ENCODE measurements around the gene KIF2C. TPM values are rescaled to one million over a fixed set of nuclear protein-coding genes. Genes with fewer than 3 reads are reported as not detected.
"Not testable (repeated sequence)": the region's sequence is repeated elsewhere in the genome, so short reads cannot be mapped to it uniquely, and the experiment has no call there.

The KIF2C gene
- total RNA-seq, 1 donor from 2014 or later: 11.7 TPM

GRCh38 chr1:44798481-44799365 lies 59.1 kb downstream of the KIF2C start:
- DNase-seq: no peak

GRCh38 chr1:44799770-44800584 lies 60.3 kb downstream of the KIF2C start, which contains the start of gene PLK3:
TSS of gene PLK3 (plus strand) at chr1:44800377. CDS start at chr1:44800464, 87 bp downstream.
- DNase-seq: peak; percentile 99

GRCh38 chr1:44801491-44802305 lies 62.1 kb downstream of the KIF2C start:
- peak; percentile 34 for DNase-seq

- no peak for DNase-seq
These were observed 62.8 kb downstream of the KIF2C start for GRCh38 chr1:44802306-44803061.

- DNase-seq: no peak
These were observed 63.4 kb downstream of the KIF2C start for GRCh38 chr1:44803062-44803311.

DNA sequence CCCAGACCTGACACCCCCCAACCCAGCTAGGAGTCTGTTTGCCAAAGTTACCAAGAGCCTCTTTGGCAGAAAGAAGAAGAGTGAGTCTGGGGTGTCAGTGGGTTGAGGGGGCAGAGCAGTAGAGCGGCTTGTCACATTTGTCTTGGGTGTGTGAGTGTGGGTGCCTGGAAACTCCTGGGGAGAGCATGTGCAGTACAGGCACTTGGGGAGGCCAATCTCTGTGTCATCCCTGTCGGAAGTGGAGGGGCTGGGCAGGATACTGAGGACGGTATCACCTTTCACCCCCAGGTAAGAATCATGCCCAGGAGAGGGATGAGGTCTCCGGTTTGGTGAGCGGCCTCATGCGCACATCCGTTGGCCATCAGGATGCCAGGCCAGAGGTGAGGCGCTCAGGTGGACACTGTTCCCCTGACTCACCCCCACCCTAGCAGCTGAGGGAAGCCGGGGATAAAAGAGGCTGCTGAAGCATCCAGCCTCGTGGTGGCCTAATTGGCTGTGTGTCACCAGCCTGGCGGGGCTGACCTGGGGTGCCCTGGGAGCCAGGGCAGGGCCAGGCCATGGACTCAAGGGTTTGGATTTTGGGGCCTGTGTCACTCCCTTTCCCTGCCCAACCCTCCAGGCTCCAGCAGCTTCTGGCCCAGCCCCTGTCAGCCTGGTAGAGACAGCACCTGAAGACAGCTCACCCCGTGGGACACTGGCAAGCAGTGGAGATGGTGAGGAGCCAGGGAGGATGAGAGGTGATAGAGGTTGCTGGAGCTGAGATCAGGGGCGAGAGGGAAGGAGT lies 63.9 kb downstream of the KIF2C start:
- no peak for DNase-seq

- no peak for DNase-seq
These were observed 65.8 kb downstream of the KIF2C start for GRCh38 chr1:44805311-44806024.

DNA sequence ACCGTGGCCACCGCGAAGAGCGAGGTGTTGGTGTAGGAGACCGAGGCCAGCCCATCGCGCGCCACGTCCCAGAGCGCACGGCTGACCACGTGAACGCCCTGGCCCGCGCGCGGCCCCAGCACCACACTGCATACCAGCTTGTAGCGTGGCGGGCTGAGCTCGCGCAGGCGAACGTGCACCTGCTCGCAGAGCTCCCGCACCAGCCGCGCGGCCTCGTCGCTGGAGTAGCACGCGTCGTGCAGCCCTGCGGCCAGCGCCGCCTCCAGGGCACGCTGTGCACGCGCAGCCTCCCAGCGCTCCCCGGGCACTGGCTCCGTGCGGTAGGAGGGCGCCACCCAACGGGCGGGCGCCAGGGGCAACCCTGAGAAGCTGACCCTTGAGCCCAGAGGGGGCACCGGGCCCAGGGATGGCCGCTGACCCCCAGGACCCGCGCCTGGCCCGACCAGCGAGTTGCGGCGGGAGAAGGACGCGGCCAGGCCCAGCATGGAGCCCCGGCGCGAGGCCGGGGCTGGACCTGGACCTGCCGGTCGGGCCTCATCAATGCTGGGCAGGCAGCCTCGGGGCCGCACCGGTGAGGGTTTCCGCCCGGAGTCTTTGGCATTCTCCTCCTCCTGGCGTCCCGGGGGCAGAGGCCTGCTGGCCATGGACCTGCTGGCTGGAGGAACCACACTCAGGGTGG lies 66.5 kb downstream of the KIF2C start:
- DNase-seq: no peak

DNA sequence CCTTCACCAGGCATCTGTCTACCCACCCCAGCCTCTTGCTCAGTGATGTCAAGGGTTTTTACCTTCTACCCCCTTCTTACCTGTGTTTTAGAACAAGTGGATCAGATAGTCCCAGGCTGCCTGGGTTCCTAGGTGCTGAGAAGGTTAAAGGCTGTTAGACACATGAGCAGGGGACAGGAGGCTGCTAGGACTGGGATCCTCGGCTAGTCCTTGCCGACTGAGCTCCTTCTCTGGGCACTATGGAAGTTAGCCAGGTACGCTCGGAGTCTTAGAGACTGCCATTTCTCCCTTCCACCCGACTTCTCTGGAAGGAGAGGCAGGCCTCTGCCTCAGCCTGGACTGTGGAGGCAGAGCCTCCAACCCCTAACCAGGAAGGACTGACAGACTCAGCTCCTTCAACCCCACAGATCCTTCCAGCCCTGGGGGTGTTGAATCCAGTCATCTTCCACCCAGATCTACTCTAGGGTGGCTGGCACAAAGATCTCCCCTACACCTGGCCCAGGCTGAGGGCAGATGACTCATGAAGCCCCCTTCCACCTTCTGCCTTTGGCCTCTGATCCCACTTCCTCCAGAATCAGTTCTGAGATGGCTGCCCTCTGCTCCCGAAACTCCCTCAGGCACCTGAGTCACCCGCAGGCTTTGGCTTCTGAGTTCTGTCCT lies 67.2 kb downstream of the KIF2C start, which contains the start of gene DYNLT4:
DYNLT4 (minus strand) TSS at position 648 of the 660 bp plus-strand sequence. CDS start 683 bp downstream, outside the sequence.
- DNase-seq: no peak

DNA sequence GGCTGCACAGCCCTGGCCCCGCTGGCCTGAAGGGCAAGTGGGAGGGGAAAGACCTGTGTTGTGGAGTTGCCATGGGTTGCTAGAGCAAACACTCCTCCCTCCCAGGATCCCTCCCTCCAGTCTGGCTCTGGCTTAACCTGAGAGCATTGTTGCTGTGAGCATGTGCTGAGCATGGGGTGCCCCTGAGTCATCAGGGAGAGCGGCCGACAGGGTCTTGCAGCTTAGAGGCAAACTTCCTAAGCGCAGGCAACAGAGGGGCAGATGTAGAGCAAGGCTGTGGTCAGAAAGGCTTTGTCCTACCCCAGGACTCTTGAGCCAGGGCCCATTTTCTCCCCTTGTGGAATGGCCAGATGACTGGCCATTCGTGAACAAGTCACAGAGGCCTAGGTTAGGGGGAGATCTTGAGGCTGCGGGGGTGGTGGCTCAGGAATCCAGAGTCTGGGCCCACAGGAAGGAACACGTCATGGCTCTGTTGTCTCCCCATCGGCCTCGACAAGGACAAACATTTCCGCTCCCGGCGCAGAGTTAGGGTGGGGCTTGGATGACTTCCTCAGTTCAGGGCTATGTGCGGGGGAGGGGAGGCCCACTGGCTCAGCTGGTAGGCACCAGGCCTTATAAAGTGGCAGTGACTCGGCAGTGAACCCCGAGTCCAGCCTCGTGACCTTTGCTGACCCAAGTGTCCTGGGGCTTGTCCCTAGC lies 67.9 kb downstream of the KIF2C start:
- DNase-seq: peak; percentile 100

DNA sequence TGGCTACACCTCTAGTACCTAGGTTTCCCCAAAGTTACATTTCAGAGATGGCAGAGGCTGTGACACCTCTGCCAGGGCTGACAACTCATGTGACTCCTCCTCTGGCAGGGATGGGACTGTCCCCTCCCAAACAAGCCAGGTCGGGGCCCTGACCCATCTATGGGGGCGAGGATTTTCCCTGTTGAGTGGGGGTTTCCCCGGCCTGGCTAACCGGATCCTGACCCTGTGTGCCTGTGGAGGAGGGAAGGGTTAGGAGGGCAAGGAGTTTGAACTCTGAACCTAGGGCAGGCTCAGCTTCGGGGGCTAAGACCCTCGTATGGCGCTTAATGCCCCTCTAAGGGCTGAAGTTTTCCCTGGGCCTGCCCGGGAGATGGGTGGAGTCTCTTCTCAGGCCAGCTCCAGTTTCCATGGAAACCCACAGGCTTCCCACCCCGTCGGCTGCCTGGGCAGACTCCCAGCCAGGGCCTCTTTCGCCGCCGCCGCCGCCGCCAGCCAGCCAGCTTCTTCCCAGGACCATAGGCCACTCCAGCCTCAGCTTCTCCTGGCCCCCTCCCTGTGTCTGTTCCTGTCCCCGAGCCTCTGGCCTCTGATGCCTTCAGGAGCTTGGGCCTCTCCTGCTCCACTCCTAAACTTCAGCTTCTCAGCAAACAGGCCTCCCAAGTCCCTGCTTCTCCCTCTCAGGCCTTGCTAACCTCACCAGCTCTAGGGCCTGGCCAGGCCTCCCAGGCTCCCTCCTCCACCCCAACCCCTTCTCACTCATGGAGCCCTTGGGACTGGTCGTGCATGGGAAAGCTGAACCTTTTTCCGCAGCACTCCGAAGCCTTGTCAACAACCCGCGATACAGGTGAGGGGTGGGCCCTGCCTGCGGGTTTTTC lies 68.7 kb downstream of the KIF2C start, which contains the start of gene BTBD19:
BTBD19 (plus strand) TSS at position 461 of the 875 bp plus-strand sequence; CDS start at position 759, 298 bp downstream.
- DNase-seq: peak; percentile 95

DNA sequence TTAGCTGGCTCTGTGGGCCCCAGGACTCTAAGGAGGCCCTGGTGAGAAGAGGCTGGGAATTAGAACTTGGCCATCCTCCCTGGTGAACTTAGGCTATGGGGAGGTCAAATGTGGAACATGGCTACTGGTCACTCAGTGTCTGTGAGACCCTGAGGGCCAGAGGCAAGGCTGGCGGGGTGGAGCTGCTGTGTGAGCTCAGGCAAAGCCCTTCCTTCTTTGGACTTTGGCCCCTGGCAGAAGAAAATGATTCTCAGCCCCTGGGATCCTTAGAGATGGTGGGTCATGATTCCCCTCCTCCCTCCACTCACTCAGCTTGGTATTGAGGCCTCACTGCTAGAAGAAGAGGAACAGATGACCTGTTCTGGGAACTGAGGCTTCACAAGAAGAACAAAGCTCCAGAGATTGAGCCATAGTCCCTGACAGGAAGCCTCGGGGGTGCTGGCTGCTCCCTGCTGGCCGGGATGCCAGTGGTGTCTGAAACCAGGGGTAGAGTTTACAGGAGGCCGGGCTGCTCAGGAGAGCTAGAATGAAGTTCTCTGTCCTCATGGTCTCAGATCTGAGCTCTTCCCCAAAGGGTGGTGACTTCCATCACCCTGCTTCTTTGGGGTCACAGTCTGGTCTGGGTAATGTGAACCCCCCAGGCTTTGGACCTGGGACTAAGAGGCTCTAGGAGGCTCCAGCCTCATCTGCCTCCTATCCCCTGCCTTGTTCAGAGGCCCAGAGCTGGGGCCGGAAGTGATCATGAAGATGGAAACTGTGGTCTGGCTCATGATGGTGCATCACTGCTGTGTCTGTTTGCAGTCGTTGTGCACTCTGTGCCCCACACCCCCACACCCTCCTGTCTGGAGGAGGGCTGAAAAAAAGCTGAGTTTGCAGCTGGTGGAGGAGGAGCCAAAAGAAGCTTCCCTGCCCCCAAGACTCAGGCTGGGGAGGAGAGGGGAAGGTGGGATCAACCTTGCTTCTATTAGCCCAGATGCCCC lies 69.6 kb downstream of the KIF2C start:
- peak; percentile 65 for DNase-seq

GRCh38 chr1:44810101-44810761 lies 70.6 kb downstream of the KIF2C start:
- peak; percentile 38 for DNase-seq

DNA sequence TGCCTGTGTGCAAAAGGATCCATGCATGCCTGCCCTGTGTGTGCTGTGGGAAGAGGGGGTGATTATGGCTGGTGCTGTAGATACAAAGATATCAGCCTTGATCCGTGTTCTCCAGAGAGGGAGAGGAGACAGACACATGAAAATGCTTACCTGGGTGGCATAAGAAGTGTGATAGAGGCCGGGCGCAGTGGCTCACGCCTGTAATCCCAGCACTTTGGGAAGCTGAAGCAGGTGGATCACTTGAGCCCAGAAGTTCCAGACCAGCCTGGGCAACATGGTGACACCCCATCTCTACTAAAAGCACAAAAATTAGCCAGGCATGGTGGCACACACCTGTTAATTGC lies 71.1 kb downstream of the KIF2C start:
- DNase-seq: not testable (repeated sequence)

DNA sequence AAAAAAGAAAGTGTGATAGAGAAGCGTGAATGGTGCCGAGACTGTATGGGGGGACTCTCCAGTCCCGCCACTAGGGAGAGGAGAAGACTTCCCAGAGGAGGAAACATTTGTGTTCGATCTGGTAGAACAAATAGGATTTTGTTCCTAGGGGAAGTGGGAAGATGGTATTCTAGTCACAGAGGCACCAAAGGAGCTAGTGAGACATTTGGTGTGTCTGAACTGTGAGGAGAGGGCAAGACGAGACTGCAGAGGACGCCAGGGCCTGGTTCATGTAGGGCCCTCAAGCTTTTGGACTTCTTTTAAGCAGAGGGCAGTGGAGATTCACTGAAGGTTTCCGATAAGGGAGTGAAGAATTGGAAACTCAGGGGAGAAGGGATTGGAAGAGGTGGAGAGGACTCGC lies 71.6 kb downstream of the KIF2C start:
- DNase-seq: no peak

All from dermis blood vessel endothelial cell (primary cell).